Astrocyte (in vitro differentiated cells and primary cell): Measurements from ENCODE around the gene TRIM50. TPM values are rescaled to one million over a fixed set of nuclear protein-coding genes. Genes with fewer than 3 reads are reported as not detected.
"Not testable (repeated sequence)": the region's sequence is repeated elsewhere in the genome, so short reads cannot be mapped to it uniquely, and the experiment has no call there.

Experiments used
- DNase-seq: peaks from one replicate; pipeline ENCODE4 v3.0.0-alpha.2; 2010; ENCODE audit warnings: low read depth
- FAIRE-seq: peaks from 2 replicates; lab custom pipeline; 2011; peaks lifted over from hg19 to GRCh38; lab: Jason Lieb, UNC
- H2AFZ ChIP-seq: 2 replicates; pipeline ENCODE4 v1.6.0; 2012; ENCODE audit warnings: low read depth, low read length, inconsistent platforms
- H3K27ac ChIP-seq: 2 replicates; pipeline ENCODE4 v1.5.1; 2011; ENCODE audit warnings: low read depth, low read length, inconsistent platforms
- H3K27me3 ChIP-seq: 2 replicates; pipeline ENCODE4 v1.6.0; 2011; ENCODE audit warnings: low read length, inconsistent platforms; ENCODE audit not compliant: insufficient read depth
- H3K36me3 ChIP-seq: 2 replicates; pipeline ENCODE4 v1.5.1; 2011; ENCODE audit warnings: low read length, inconsistent platforms; ENCODE audit not compliant: insufficient read depth
- H3K4me1 ChIP-seq: 2 replicates; pipeline ENCODE4 v1.5.1; 2011; ENCODE audit warnings: low read length, inconsistent platforms; ENCODE audit not compliant: insufficient read depth
- H3K4me2 ChIP-seq: 2 replicates; pipeline ENCODE4 v1.6.0; 2012; ENCODE audit warnings: low read length, inconsistent platforms
- H3K4me3 ChIP-seq: 2 replicates; pipeline ENCODE4 v1.5.1; 2011; ENCODE audit warnings: low read depth, mild to moderate bottlenecking, low read length, inconsistent platforms; ENCODE audit not compliant: insufficient read depth
- H3K79me2 ChIP-seq: 2 replicates; pipeline ENCODE4 v1.6.0; 2012; ENCODE audit warnings: mild to moderate bottlenecking, low read length, inconsistent platforms; ENCODE audit not compliant: insufficient read depth
- H3K9ac ChIP-seq: 2 replicates; pipeline ENCODE4 v1.6.0; 2012; ENCODE audit warnings: mild to moderate bottlenecking, low read length, inconsistent platforms
- H3K9me3 ChIP-seq: 2 replicates; pipeline ENCODE4 v1.5.1; 2012; ENCODE audit warnings: low read depth, mild to moderate bottlenecking, low read length, inconsistent platforms; ENCODE audit not compliant: insufficient read depth
- H4K20me1 ChIP-seq: 2 replicates; pipeline ENCODE4 v1.6.0; 2012; ENCODE audit warnings: low read length, inconsistent platforms; ENCODE audit not compliant: insufficient read depth
- H3K27ac Mint-ChIP-seq: one replicate; pipeline ENCODE4 v1.8.0; 2021; ENCODE audit warnings: mild to moderate bottlenecking, mixed read lengths; ENCODE audit not compliant: unreplicated experiment
- H3K27me3 Mint-ChIP-seq: one replicate; pipeline ENCODE4 v1.8.0; 2021; ENCODE audit warnings: low read depth, mixed read lengths; ENCODE audit not compliant: unreplicated experiment
- H3K36me3 Mint-ChIP-seq: one replicate; pipeline ENCODE4 v1.8.0; 2021; ENCODE audit warnings: low read depth, mixed read lengths; ENCODE audit not compliant: unreplicated experiment
- H3K4me1 Mint-ChIP-seq: one replicate; pipeline ENCODE4 v1.8.0; 2021; ENCODE audit warnings: low read depth, mixed read lengths; ENCODE audit not compliant: unreplicated experiment
- H3K4me3 Mint-ChIP-seq: one replicate; pipeline ENCODE4 v1.8.0; 2021; ENCODE audit warnings: mild to moderate bottlenecking, moderate library complexity, mixed read lengths; ENCODE audit not compliant: unreplicated experiment
- H3K9me3 Mint-ChIP-seq: one replicate; pipeline ENCODE4 v1.8.0; 2021; ENCODE audit warnings: mild to moderate bottlenecking, mixed read lengths; ENCODE audit not compliant: unreplicated experiment
- EZH2 ChIP-seq: IDR thresholded peaks from 2 replicates; pipeline ENCODE4 v1.6.1; 2012; ENCODE audit warnings: mild to moderate bottlenecking, low read length, inconsistent platforms; ENCODE audit not compliant: insufficient read depth
- total RNA-seq: library from RNA; stranded (reverse); gene quantifications from 2 replicates; pipeline ENCODE4 v1.2.1, GENCODE V29; 2021
- TF ChIP-seq, protein P1 (sequence below): IDR thresholded peaks from 2 replicates; pipeline ENCODE4 v1.5.1; 2011; ENCODE audit warnings: low read depth, mild to moderate bottlenecking, inconsistent platforms, low read length, moderate library complexity; ENCODE audit not compliant: insufficient read depth

The TRIM50 gene
- total RNA-seq, 1 donor from 2014 or later = not detected

DNA sequence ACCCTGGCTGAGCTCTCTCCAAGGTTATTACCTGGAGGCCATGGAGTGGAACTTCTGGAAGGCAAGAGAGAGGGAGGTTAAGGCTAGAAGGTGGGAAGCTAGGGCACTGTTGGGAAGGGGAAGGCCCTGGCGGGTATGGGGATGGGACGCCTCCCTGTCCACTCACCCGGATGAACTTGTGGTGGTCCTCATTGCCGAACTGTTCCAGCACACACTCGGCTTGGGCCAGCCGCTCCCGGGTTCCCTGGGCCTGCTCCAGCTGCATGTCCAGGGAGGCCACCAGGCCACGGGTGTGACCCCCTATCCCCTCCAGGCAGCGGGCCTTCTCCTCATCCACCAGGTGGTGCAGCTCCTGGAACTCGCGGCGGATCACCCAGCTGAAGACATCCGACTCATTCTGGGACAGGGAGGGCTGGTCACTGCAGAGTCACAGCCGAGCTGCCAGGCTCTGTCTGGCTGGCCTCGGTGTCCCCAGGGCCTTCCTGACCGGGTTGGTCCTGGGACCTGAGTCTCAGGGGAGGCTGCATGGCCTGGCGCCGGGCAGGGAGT, 9.2 kb downstream of the TRIM50 start:
- not testable (repeated sequence) for H3K4me3 Mint-ChIP-seq, H2AFZ ChIP-seq, H3K79me2 ChIP-seq, H3K4me2 ChIP-seq, H3K36me3 ChIP-seq, H3K9me3 ChIP-seq, DNase-seq, H3K9ac ChIP-seq, H3K4me3 ChIP-seq, H3K9me3 Mint-ChIP-seq, H3K4me1 ChIP-seq, H3K36me3 Mint-ChIP-seq, H3K27ac Mint-ChIP-seq, H3K27ac ChIP-seq, FAIRE-seq, H3K27me3 ChIP-seq, H4K20me1 ChIP-seq, H3K4me1 Mint-ChIP-seq
- H3K27me3 Mint-ChIP-seq = peaks cover 25% of the 10 kb centered on the region

- Mint-ChIP-seq H3K9me3 (no peaks in the 10 kb centered on the region), H3K27me3 (peaks cover 9% of the 10 kb centered on the region), H3K27ac (no peak overlapping the region), H3K36me3 (no peaks in the 10 kb centered on the region), H3K4me1 (no peaks in the 10 kb centered on the region), H3K4me3 (no peak overlapping the region)
- TF ChIP-seq, protein P1, sequence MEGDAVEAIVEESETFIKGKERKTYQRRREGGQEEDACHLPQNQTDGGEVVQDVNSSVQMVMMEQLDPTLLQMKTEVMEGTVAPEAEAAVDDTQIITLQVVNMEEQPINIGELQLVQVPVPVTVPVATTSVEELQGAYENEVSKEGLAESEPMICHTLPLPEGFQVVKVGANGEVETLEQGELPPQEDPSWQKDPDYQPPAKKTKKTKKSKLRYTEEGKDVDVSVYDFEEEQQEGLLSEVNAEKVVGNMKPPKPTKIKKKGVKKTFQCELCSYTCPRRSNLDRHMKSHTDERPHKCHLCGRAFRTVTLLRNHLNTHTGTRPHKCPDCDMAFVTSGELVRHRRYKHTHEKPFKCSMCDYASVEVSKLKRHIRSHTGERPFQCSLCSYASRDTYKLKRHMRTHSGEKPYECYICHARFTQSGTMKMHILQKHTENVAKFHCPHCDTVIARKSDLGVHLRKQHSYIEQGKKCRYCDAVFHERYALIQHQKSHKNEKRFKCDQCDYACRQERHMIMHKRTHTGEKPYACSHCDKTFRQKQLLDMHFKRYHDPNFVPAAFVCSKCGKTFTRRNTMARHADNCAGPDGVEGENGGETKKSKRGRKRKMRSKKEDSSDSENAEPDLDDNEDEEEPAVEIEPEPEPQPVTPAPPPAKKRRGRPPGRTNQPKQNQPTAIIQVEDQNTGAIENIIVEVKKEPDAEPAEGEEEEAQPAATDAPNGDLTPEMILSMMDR = no peak
- TF ChIP-seq EZH2 = no peak
- H3K4me1 ChIP-seq = no peaks in the 10 kb centered on the region
- no peak overlapping the region for H3K4me3 ChIP-seq
- DNase-seq (no peak), FAIRE-seq (no peak)
- no peaks in the 10 kb centered on the region for H3K36me3 ChIP-seq
- no peak overlapping the region for H2AFZ ChIP-seq
- no peak overlapping the region for H3K27ac ChIP-seq
- H3K27me3 ChIP-seq = peaks cover 2% of the 10 kb centered on the region
- H3K9ac ChIP-seq = no peak overlapping the region
- no peaks in the 10 kb centered on the region for H4K20me1 ChIP-seq
- no peak overlapping the region for H3K4me2 ChIP-seq
- H3K79me2 ChIP-seq = no peaks in the 10 kb centered on the region
- H3K9me3 ChIP-seq = no peaks in the 10 kb centered on the region
These were observed 11.4 kb downstream of the TRIM50 start for GRCh38 chr7:73316521-73316920.

- Histone ChIP-seq H3K4me1 (peaks cover under 1% of the 10 kb centered on the region), H3K27me3 (peaks cover 2% of the 10 kb centered on the region), H4K20me1 (no peaks in the 10 kb centered on the region), H3K79me2 (no peaks in the 10 kb centered on the region), H3K9me3 (no peaks in the 10 kb centered on the region), H3K4me2 (no peak overlapping the region), H3K4me3 (no peak overlapping the region), H2AFZ (no peak overlapping the region), H3K36me3 (no peaks in the 10 kb centered on the region), H3K27ac (no peak overlapping the region), H3K9ac (no peak overlapping the region)
- peaks cover 2% of the 10 kb centered on the region for H3K27me3 Mint-ChIP-seq
- no peak overlapping the region for H3K27ac Mint-ChIP-seq
- FAIRE-seq (no peak), DNase-seq (no peak)
- H3K9me3 Mint-ChIP-seq = no peaks in the 10 kb centered on the region
- H3K4me3 Mint-ChIP-seq = no peak overlapping the region
- no peaks in the 10 kb centered on the region for H3K36me3 Mint-ChIP-seq
- TF ChIP-seq, protein P1 = no peak
- no peak for TF ChIP-seq EZH2
- peaks cover 3% of the 10 kb centered on the region for H3K4me1 Mint-ChIP-seq
These were observed 13.6 kb downstream of the TRIM50 start for GRCh38 chr7:73314271-73314670.
